H9 (cell line): ENCODE results near the gene NCKAP5. TPM values are rescaled to one million over a fixed set of nuclear protein-coding genes. Genes with fewer than 3 reads are reported as not detected.

Source experiments
- DNase-seq: peaks from one replicate; pipeline ENCODE4 v3.0.0-alpha.2; 2017
- H2AFZ ChIP-seq: one replicate; pipeline ENCODE4 v1.6.1; 2013; ENCODE audit warnings: mild to moderate bottlenecking, low read length, control low read depth, moderate library complexity
- H2AK5ac ChIP-seq: 2 replicates; pipeline ENCODE4 v1.6.1; 2013; ENCODE audit warnings: low read length, control low read depth, mixed read lengths; ENCODE audit not compliant: insufficient read length
- H2BK120ac ChIP-seq: one replicate; pipeline ENCODE4 v1.6.1; 2013; ENCODE audit warnings: low read depth, mild to moderate bottlenecking, low read length, control low read depth, inconsistent platforms; ENCODE audit not compliant: poor library complexity, severe bottlenecking
- H2BK12ac ChIP-seq: 2 replicates; pipeline ENCODE4 v1.6.1; 2013; ENCODE audit warnings: low read length, control low read depth, mixed read lengths, low read depth; ENCODE audit not compliant: insufficient read length
- H2BK15ac ChIP-seq: 2 replicates; pipeline ENCODE4 v1.6.1; 2013; ENCODE audit warnings: low read depth, low read length, control low read depth
- H2BK20ac ChIP-seq: one replicate; pipeline ENCODE4 v1.6.1; 2013; ENCODE audit warnings: low read depth, mild to moderate bottlenecking, low read length, control low read depth, inconsistent platforms; ENCODE audit not compliant: poor library complexity, severe bottlenecking
- H2BK5ac ChIP-seq: 2 replicates; pipeline ENCODE4 v1.6.1; 2013; ENCODE audit warnings: low read length, control low read depth, mixed read lengths; ENCODE audit not compliant: insufficient read length
- H3K14ac ChIP-seq: 2 replicates; pipeline ENCODE4 v1.6.1; 2013; ENCODE audit warnings: low read length, control low read depth; ENCODE audit not compliant: insufficient read depth
- H3K18ac ChIP-seq: 2 replicates; pipeline ENCODE4 v1.6.1; 2013; ENCODE audit warnings: low read depth, mild to moderate bottlenecking, mixed read lengths, low read length, control low read depth; ENCODE audit not compliant: insufficient read length
- H3K23ac ChIP-seq: 2 replicates; pipeline ENCODE4 v1.6.1; 2013; ENCODE audit warnings: low read length, control low read depth, mixed read lengths, low read depth; ENCODE audit not compliant: insufficient read length
- H3K23me2 ChIP-seq: 2 replicates; pipeline ENCODE4 v1.6.1; 2013; ENCODE audit warnings: low read depth, mild to moderate bottlenecking, mixed read lengths, low read length, control low read depth; ENCODE audit not compliant: insufficient read length, poor library complexity, severe bottlenecking
- H3K27ac ChIP-seq: 2 replicates; pipeline ENCODE4 v1.5.1; 2013; ENCODE audit warnings: low read length, control low read depth, mixed read lengths, low read depth; ENCODE audit not compliant: insufficient read length
- H3K27me3 ChIP-seq: 2 replicates; pipeline ENCODE4 v1.6.1; 2013; ENCODE audit warnings: low read length, control low read depth, inconsistent platforms; ENCODE audit not compliant: insufficient read depth
- H3K4ac ChIP-seq: 2 replicates; pipeline ENCODE4 v1.6.1; 2013; ENCODE audit warnings: low read depth, mild to moderate bottlenecking, control low read depth, inconsistent platforms, low read length, moderate library complexity
- H3K4me1 ChIP-seq: 2 replicates; pipeline ENCODE4 v1.6.1; 2013; ENCODE audit warnings: low read length, control low read depth, inconsistent platforms; ENCODE audit not compliant: insufficient read depth
- H3K4me2 ChIP-seq: 2 replicates; pipeline ENCODE4 v1.6.1; 2013; ENCODE audit warnings: low read length, control low read depth, mixed read lengths; ENCODE audit not compliant: insufficient read length, insufficient read depth
- H3K56ac ChIP-seq: 2 replicates; pipeline ENCODE4 v1.6.1; 2013; ENCODE audit warnings: low read depth, mild to moderate bottlenecking, mixed read lengths, low read length, control low read depth; ENCODE audit not compliant: insufficient read length
- H3K79me1 ChIP-seq: 2 replicates; pipeline ENCODE4 v1.6.1; 2013; ENCODE audit warnings: low read depth, mild to moderate bottlenecking, moderate library complexity, low read length, control low read depth, inconsistent platforms; ENCODE audit not compliant: insufficient read depth, poor library complexity, severe bottlenecking
- H3K79me2 ChIP-seq: 2 replicates; pipeline ENCODE4 v1.6.1; 2013; ENCODE audit warnings: low read length, control low read depth, inconsistent platforms; ENCODE audit not compliant: insufficient read depth
- H3K9ac ChIP-seq: 2 replicates; pipeline ENCODE4 v1.6.1; 2013; ENCODE audit warnings: low read length, control low read depth, mixed read lengths; ENCODE audit not compliant: insufficient read length; ENCODE audit errors: extremely low read depth
- H3K9me3 ChIP-seq: one replicate; pipeline ENCODE4 v1.6.1; 2013; ENCODE audit warnings: low read depth, low read length, inconsistent platforms; ENCODE audit not compliant: control insufficient read depth
- H3T11ph ChIP-seq: one replicate; pipeline ENCODE4 v1.6.1; 2013; ENCODE audit warnings: mild to moderate bottlenecking, low read length, control low read depth, inconsistent platforms
- H4K20me1 ChIP-seq: one replicate; pipeline ENCODE4 v1.6.1; 2013; ENCODE audit not compliant: control insufficient read depth, insufficient read length, insufficient read depth
- H4K5ac ChIP-seq: 2 replicates; pipeline ENCODE4 v1.6.1; 2013; ENCODE audit warnings: low read depth, mild to moderate bottlenecking, mixed read lengths, low read length, control low read depth; ENCODE audit not compliant: insufficient read length
- H4K8ac ChIP-seq: replicated peaks from 2 replicates; pipeline ENCODE4 v1.6.1; 2013; ENCODE audit warnings: low read length, control low read depth, mixed read lengths, low read depth; ENCODE audit not compliant: insufficient read length
- H4K91ac ChIP-seq: 2 replicates; pipeline ENCODE4 v1.6.1; 2013; ENCODE audit warnings: low read depth, mild to moderate bottlenecking, moderate library complexity, mixed read lengths, low read length, control low read depth; ENCODE audit not compliant: insufficient read length
- H3K27ac Mint-ChIP-seq, 3 experiments: 2 replicates in 2 of 3; 3 replicates in 1 of 3; pipeline ENCODE4 v1.8.0; 2020 to 2021; ENCODE audit warnings: mixed read lengths in 3 of 3, mild to moderate bottlenecking in 1 of 3, moderate library complexity in 1 of 3
- H3K27me3 Mint-ChIP-seq: 2 replicates; pipeline ENCODE4 v1.8.0; 2021; ENCODE audit warnings: low read depth, mild to moderate bottlenecking, moderate library complexity, mixed read lengths
- H3K36me3 Mint-ChIP-seq, 3 experiments: 2 replicates in 2 of 3; 3 replicates in 1 of 3; pipeline ENCODE4 v1.8.0; 2020 to 2021; ENCODE audit warnings: low read depth in 3 of 3, mixed read lengths in 3 of 3; ENCODE audit not compliant: insufficient read depth in 1 of 3
- H3K4me1 Mint-ChIP-seq, 2 experiments: 2 replicates each; pipeline ENCODE4 v1.8.0; 2020; ENCODE audit warnings: mixed read lengths in 2 of 2
- H3K4me3 Mint-ChIP-seq, 2 experiments: 2 replicates in 1 of 2; 3 replicates in 1 of 2; pipeline ENCODE4 v1.8.0; 2020 to 2021; ENCODE audit warnings: mild to moderate bottlenecking in 2 of 2, mixed read lengths in 2 of 2, moderate library complexity in 1 of 2
- H3K9me3 Mint-ChIP-seq, 2 experiments: 2 replicates in 1 of 2; 3 replicates in 1 of 2; pipeline ENCODE4 v1.8.0; 2020; ENCODE audit warnings: mild to moderate bottlenecking in 2 of 2, mixed read lengths in 2 of 2, moderate library complexity in 1 of 2
- WGBS: extraction: QIAGEN DNeasy Blood & Tissue Kit; methylation state at CpG from one replicate; pipeline ENCODE4 v1.1.7; 2013; ENCODE audit warnings: missing lambda C conversion rate, low lambda C conversion rate, mixed read lengths; ENCODE audit not compliant: insufficient read length; ENCODE audit errors: extremely low coverage; 5-methylcytosine and 5-hydroxymethylcytosine counted together
- total RNA-seq: library from RNA; stranded (reverse); gene quantifications from 2 replicates; pipeline ENCODE4 v1.2.1, GENCODE V29; 2021
- TF ChIP-seq, protein P1 (sequence below): fragments of 200-600 bp; sonication (generic); conservative IDR thresholded peaks from 3 replicates; pipeline ENCODE4 v1.8.0; 2021; ENCODE audit warnings: antibody characterized with exemption, mild to moderate bottlenecking

The NCKAP5 gene
- total RNA-seq, 1 experiment from 2014 or later = 0.26 TPM

DNA sequence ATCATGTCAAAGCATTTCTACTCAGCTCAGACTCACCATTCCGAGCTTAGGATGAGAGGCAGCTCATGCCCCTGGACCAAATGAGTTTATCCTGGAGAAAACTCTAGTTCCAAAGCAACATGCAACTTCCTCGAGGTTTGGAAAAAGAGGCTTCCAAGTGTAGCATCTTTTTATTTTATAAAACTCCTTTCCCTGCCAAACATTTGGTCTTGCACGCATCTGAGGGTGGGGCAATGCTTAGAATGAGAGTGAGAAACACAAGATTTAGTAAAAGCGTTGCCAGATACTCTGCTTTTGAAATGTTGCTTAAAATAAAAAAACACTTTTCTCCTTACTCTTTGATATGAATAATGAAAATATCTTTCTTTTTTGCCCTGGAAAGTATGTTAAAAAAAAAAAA lies 151.5 kb downstream of the NCKAP5 start:
- no peak overlapping the region for H3K4me3 Mint-ChIP-seq

More for the DNA sequence above, 151.5 kb downstream of the NCKAP5 start:
- Histone ChIP-seq H3K23ac (no peak overlapping the region), H2BK12ac (no peak overlapping the region), H2BK120ac (no peak overlapping the region), H2BK15ac (no peak overlapping the region), H2BK5ac (no peak overlapping the region), H3K4me2 (no peak overlapping the region), H3K56ac (no peak overlapping the region), H3K23me2 (no peaks in the 10 kb centered on the region), H4K5ac (no peak overlapping the region), H2BK20ac (no peak overlapping the region), H2AFZ (no peak overlapping the region), H3T11ph (no peak overlapping the region), H3K4me1 (peaks cover 1% of the 10 kb centered on the region; the same call in 1 of the 2 replicates), H4K20me1 (no peaks in the 10 kb centered on the region), H3K27ac (no peak overlapping the region), H3K27me3 (no peaks in the 10 kb centered on the region), H4K8ac (no peak overlapping the region), H2AK5ac (no peak overlapping the region), H3K9ac (no peak overlapping the region), H3K79me2 (no peaks in the 10 kb centered on the region), H4K91ac (no peak overlapping the region), H3K18ac (no peak overlapping the region), H3K14ac (no peak overlapping the region), H3K9me3 (no peaks in the 10 kb centered on the region), H3K4ac (no peak overlapping the region), H3K79me1 (no peaks in the 10 kb centered on the region)
- Mint-ChIP-seq H3K36me3 (no peaks in the 10 kb centered on the region), H3K4me1 (peaks cover 23 to 32% of the 10 kb centered on the region in 2 experiments), H3K9me3 (no peaks in the 10 kb centered on the region; a peak in 1 of 5 replicates), H3K27ac (no peak overlapping the region), H3K27me3 (peaks cover 16% of the 10 kb centered on the region)
- no peak for DNase-seq
- TF ChIP-seq, protein P1, sequence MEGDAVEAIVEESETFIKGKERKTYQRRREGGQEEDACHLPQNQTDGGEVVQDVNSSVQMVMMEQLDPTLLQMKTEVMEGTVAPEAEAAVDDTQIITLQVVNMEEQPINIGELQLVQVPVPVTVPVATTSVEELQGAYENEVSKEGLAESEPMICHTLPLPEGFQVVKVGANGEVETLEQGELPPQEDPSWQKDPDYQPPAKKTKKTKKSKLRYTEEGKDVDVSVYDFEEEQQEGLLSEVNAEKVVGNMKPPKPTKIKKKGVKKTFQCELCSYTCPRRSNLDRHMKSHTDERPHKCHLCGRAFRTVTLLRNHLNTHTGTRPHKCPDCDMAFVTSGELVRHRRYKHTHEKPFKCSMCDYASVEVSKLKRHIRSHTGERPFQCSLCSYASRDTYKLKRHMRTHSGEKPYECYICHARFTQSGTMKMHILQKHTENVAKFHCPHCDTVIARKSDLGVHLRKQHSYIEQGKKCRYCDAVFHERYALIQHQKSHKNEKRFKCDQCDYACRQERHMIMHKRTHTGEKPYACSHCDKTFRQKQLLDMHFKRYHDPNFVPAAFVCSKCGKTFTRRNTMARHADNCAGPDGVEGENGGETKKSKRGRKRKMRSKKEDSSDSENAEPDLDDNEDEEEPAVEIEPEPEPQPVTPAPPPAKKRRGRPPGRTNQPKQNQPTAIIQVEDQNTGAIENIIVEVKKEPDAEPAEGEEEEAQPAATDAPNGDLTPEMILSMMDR = no peak
- WGBS = no CpG with 5 or more reads among the region's 4 CpGs
